Neural cell (in vitro differentiated cells): ENCODE results near the gene IMPACT. TPM values are rescaled to one million over a fixed set of nuclear protein-coding genes. Genes with fewer than 3 reads are reported as not detected.

Experiments
- H2AFZ ChIP-seq: fragments of 200-600, 300-800 bp; sonication (generic), shearing (Covaris generic); 2 replicates; pipeline ENCODE4 v1.6.0; 2014; ENCODE audit warnings: low read depth, mild to moderate bottlenecking, antibody characterized with exemption, low read length, moderate library complexity
- H3F3A ChIP-seq: fragments of 200-600 bp; shearing (Covaris generic); 2 replicates; pipeline ENCODE4 v1.6.1; 2016; ENCODE audit warnings: mild to moderate bottlenecking, moderate library complexity, mixed read lengths, antibody characterized with exemption, low read length; ENCODE audit not compliant: insufficient read depth, poor library complexity, severe bottlenecking
- H3K27ac ChIP-seq: fragments of 200-600, 300-800 bp; sonication (generic), shearing (Covaris generic); 2 replicates; pipeline ENCODE4 v1.5.1; 2014; ENCODE audit warnings: mild to moderate bottlenecking, low read length, moderate library complexity
- H3K27me3 ChIP-seq: fragments of 300-800, 200-600 bp; sonication (generic), shearing (Covaris generic); 2 replicates; pipeline ENCODE4 v1.6.0; 2014; ENCODE audit warnings: mild to moderate bottlenecking, low read depth, low read length, moderate library complexity; ENCODE audit not compliant: insufficient read depth
- H3K36me3 ChIP-seq: fragments of 300-800, 200-600 bp; sonication (generic), shearing (Covaris generic); 2 replicates; pipeline ENCODE4 v1.5.1; 2014; ENCODE audit warnings: mild to moderate bottlenecking, antibody characterized with exemption, low read length, moderate library complexity; ENCODE audit not compliant: insufficient read depth
- H3K4me2 ChIP-seq: fragments of 300-800, 200-600 bp; sonication (generic), shearing (Covaris generic); 2 replicates; pipeline ENCODE4 v1.6.0; 2014; ENCODE audit warnings: mild to moderate bottlenecking, low read length
- H3K4me3 ChIP-seq: fragments of 300-800, 200-600 bp; sonication (generic), shearing (Covaris generic); 2 replicates; pipeline ENCODE4 v1.5.1; 2014; ENCODE audit warnings: mild to moderate bottlenecking, low read length, moderate library complexity
- H3K79me2 ChIP-seq: fragments of 200-600 bp; shearing (Covaris generic); replicated peaks from 2 replicates; pipeline ENCODE4 v1.6.0; 2014; ENCODE audit warnings: mild to moderate bottlenecking, low read length, moderate library complexity; ENCODE audit not compliant: insufficient read depth
- H3K9ac ChIP-seq: fragments of 300-800, 200-600 bp; sonication (generic), shearing (Covaris generic); 2 replicates; pipeline ENCODE4 v1.6.1; 2016; ENCODE audit warnings: mild to moderate bottlenecking, low read length, mixed read lengths
- H3K9me2 ChIP-seq: fragments of 200-600 bp; shearing (Covaris generic); 2 replicates; pipeline ENCODE4 v1.6.1; 2016; ENCODE audit warnings: mild to moderate bottlenecking, low read length, mixed read lengths; ENCODE audit not compliant: insufficient read depth
- H3K9me3 ChIP-seq: fragments of 200-600, 300-800 bp; sonication (generic), shearing (Covaris generic); 2 replicates; pipeline ENCODE4 v1.6.1; 2016; ENCODE audit warnings: mild to moderate bottlenecking, mixed run types, low read length, moderate library complexity, mixed read lengths
- H4K20me1 ChIP-seq: fragments of 200-600 bp; shearing (Covaris generic); 2 replicates; pipeline ENCODE4 v1.6.1; 2016; ENCODE audit warnings: mild to moderate bottlenecking, mixed run types; ENCODE audit not compliant: insufficient read depth
- EP300 ChIP-seq: fragments of 450-650 bp; conservative IDR thresholded peaks from 2 replicates; pipeline ENCODE4 v1.6.1; 2014; ENCODE audit warnings: antibody characterized with exemption, mild to moderate bottlenecking, moderate library complexity; ENCODE audit not compliant: poor library complexity, severe bottlenecking
- EZH2 ChIP-seq: fragments of 200-600, 300-800 bp; shearing (Covaris generic), sonication (generic); IDR thresholded peaks from 2 replicates; pipeline ENCODE4 v1.6.1; 2014; ENCODE audit warnings: antibody characterized with exemption, low read length, borderline replicate concordance, mild to moderate bottlenecking; ENCODE audit not compliant: insufficient read depth, poor library complexity, severe bottlenecking
- MXI1 ChIP-seq: fragments of 450-650 bp; conservative IDR thresholded peaks from 2 replicates; pipeline ENCODE4 v1.6.1; 2014; ENCODE audit warnings: antibody characterized with exemption, mild to moderate bottlenecking; ENCODE audit not compliant: poor library complexity, severe bottlenecking
- POLR2AphosphoS5 ChIP-seq: IDR thresholded peaks from 2 replicates; pipeline ENCODE4 v1.6.1; 2012
- RAD21 ChIP-seq: fragments of 450-650 bp; conservative IDR thresholded peaks from 2 replicates; pipeline ENCODE4 v1.6.1; 2014; ENCODE audit warnings: antibody characterized with exemption, mild to moderate bottlenecking, moderate library complexity
- SMC3 ChIP-seq: fragments of 450-650 bp; conservative IDR thresholded peaks from 2 replicates; pipeline ENCODE4 v1.6.1; 2014; ENCODE audit warnings: antibody characterized with exemption, mild to moderate bottlenecking, moderate library complexity; ENCODE audit not compliant: poor library complexity
- TAF1 ChIP-seq: IDR thresholded peaks from 2 replicates; pipeline ENCODE4 v1.6.1; 2012; ENCODE audit warnings: low read depth
- polyA plus RNA-seq: library from polyadenylated mRNA; depleted of rRNA; stranded (reverse); fragments of >200 nt; gene quantifications from 2 replicates; pipeline ENCODE4 v1.2.3, GENCODE V29; 2014
- TF ChIP-seq, protein P1 (sequence below): fragments of 450-650 bp; IDR thresholded peaks from 2 replicates; pipeline ENCODE4 v1.5.1; 2014; ENCODE audit warnings: antibody characterized with exemption, mild to moderate bottlenecking, moderate library complexity; ENCODE audit not compliant: poor library complexity, severe bottlenecking
- TF ChIP-seq, protein P2 (sequence below): IDR thresholded peaks from 2 replicates; pipeline ENCODE4 v1.6.1; 2012; ENCODE audit warnings: borderline replicate concordance

IMPACT gene
- polyA plus RNA-seq, 1 donor from 2014 or later: 31.1 TPM

DNA sequence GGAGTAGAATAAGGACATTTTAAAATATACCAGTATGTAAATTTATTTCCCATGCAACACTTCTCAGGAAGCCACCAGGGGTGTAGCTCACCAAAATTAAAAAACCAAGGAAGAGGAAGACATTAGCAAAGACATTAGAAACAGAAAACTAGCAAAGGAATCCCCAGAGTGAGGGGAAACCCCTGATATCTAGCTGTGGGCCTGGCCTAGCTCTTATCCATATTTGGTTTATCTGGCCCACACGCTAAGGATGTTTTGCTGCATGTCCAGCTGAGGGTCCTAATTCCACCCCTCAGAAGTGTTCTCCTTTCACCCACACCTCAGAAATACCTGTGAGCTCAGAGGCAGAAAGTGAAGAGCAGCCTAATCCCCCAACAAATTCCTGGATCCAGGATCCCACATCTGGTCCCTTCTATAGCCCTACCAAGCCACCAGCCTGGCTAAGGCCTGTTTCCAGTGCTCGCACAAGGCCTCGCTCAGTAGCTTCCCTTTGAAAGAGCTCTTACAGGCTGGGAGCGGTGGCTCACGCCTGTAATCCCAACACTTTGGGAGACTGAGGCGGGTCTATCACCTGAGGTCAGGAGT is 46.2 kb upstream of the IMPACT start:
- no peak overlapping the region for H3K4me3 ChIP-seq
- no peak overlapping the region for H3K9ac ChIP-seq
- H4K20me1 ChIP-seq: no peaks in the 10 kb centered on the region
- H3K79me2 ChIP-seq: no peaks in the 10 kb centered on the region
- no peak overlapping the region for H3K4me2 ChIP-seq
- H3K27ac ChIP-seq: no peak overlapping the region
- H3K36me3 ChIP-seq: no peaks in the 10 kb centered on the region
- H2AFZ ChIP-seq: no peak overlapping the region
- no peaks in the 10 kb centered on the region for H3K9me3 ChIP-seq
- no peaks in the 10 kb centered on the region for H3K27me3 ChIP-seq
- TF ChIP-seq MXI1 (no peak), TAF1 (no peak), POLR2AphosphoS5 (no peak), RAD21 (no peak), EP300 (no peak), EZH2 (no peak), SMC3 (no peak)
- TF ChIP-seq, protein P1, sequence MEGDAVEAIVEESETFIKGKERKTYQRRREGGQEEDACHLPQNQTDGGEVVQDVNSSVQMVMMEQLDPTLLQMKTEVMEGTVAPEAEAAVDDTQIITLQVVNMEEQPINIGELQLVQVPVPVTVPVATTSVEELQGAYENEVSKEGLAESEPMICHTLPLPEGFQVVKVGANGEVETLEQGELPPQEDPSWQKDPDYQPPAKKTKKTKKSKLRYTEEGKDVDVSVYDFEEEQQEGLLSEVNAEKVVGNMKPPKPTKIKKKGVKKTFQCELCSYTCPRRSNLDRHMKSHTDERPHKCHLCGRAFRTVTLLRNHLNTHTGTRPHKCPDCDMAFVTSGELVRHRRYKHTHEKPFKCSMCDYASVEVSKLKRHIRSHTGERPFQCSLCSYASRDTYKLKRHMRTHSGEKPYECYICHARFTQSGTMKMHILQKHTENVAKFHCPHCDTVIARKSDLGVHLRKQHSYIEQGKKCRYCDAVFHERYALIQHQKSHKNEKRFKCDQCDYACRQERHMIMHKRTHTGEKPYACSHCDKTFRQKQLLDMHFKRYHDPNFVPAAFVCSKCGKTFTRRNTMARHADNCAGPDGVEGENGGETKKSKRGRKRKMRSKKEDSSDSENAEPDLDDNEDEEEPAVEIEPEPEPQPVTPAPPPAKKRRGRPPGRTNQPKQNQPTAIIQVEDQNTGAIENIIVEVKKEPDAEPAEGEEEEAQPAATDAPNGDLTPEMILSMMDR: no peak
- TF ChIP-seq, protein P2, sequence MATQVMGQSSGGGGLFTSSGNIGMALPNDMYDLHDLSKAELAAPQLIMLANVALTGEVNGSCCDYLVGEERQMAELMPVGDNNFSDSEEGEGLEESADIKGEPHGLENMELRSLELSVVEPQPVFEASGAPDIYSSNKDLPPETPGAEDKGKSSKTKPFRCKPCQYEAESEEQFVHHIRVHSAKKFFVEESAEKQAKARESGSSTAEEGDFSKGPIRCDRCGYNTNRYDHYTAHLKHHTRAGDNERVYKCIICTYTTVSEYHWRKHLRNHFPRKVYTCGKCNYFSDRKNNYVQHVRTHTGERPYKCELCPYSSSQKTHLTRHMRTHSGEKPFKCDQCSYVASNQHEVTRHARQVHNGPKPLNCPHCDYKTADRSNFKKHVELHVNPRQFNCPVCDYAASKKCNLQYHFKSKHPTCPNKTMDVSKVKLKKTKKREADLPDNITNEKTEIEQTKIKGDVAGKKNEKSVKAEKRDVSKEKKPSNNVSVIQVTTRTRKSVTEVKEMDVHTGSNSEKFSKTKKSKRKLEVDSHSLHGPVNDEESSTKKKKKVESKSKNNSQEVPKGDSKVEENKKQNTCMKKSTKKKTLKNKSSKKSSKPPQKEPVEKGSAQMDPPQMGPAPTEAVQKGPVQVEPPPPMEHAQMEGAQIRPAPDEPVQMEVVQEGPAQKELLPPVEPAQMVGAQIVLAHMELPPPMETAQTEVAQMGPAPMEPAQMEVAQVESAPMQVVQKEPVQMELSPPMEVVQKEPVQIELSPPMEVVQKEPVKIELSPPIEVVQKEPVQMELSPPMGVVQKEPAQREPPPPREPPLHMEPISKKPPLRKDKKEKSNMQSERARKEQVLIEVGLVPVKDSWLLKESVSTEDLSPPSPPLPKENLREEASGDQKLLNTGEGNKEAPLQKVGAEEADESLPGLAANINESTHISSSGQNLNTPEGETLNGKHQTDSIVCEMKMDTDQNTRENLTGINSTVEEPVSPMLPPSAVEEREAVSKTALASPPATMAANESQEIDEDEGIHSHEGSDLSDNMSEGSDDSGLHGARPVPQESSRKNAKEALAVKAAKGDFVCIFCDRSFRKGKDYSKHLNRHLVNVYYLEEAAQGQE: no peak
- no peaks in the 10 kb centered on the region for H3F3A ChIP-seq
- H3K9me2 ChIP-seq: no peaks in the 10 kb centered on the region

GRCh38 chr18:24381126-24381525 is 45.3 kb upstream of the IMPACT start:
- Histone ChIP-seq H3K79me2 (no peaks in the 10 kb centered on the region), H3K4me2 (no peak overlapping the region), H3K36me3 (no peaks in the 10 kb centered on the region), H3F3A (no peaks in the 10 kb centered on the region), H3K9ac (no peak overlapping the region), H3K27ac (no peak overlapping the region), H2AFZ (no peak overlapping the region), H3K4me3 (no peak overlapping the region), H3K9me2 (no peaks in the 10 kb centered on the region), H3K27me3 (no peaks in the 10 kb centered on the region), H3K9me3 (no peaks in the 10 kb centered on the region), H4K20me1 (no peaks in the 10 kb centered on the region)
- TF ChIP-seq SMC3: no peak
- no peak for TF ChIP-seq RAD21
- TF ChIP-seq EP300: no peak
- TF ChIP-seq, protein P1: no peak
- TF ChIP-seq POLR2AphosphoS5: no peak
- TF ChIP-seq, protein P2: no peak
- no peak for TF ChIP-seq EZH2
- no peak for TF ChIP-seq TAF1
- TF ChIP-seq MXI1: no peak
